ENCODE data around the gene CRY2. TPM values are rescaled to one million over a fixed set of nuclear protein-coding genes. Genes with fewer than 3 reads are reported as not detected.
A peak's percentile ranks its signal among the peaks of the same experiment; 100 is the strongest.

Gene CRY2
- total and polyA plus RNA-seq, 3 donors from 2014 or later = 80.0 to 124 (median 109) TPM

GRCh38 chr11:45915446-45915845 is 68.2 kb downstream of the CRY2 start:
- TF ChIP-seq POLR2A (IDR thresholded peaks at IDR 0.05) = no peak
- TF ChIP-seq CTCF (IDR thresholded peaks at IDR 0.05) = no peak
- Histone ChIP-seq H3K9me3 (no peaks in the 10 kb centered on the region), H3K4me1 (peaks cover 8% of the 10 kb centered on the region), H3K4me3 (no peak overlapping the region), H3K27ac (no peak overlapping the region), H3K36me3 (ENCODE audit: low read depth, missing control alignments) (no peaks in the 10 kb centered on the region), H3K27me3 (no peaks in the 10 kb centered on the region)
- 75 to 79% methylated on average over 8 to 13 of the region's 13 CpGs for WGBS, 2 donors
- intact Hi-C loops (cut with DNase I; ENCODE audit: low total_unique reads) = no loop called here
- no peak for DNase-seq

GRCh38 chr11:45917286-45917622 is 70.0 kb downstream of the CRY2 start:
- DNase-seq = no peak
- intact Hi-C loops (cut with DNase I; ENCODE audit: low total_unique reads) = no loop called here
- Histone ChIP-seq H3K36me3 (ENCODE audit: low read depth, missing control alignments) (no peaks in the 10 kb centered on the region), H3K9me3 (no peaks in the 10 kb centered on the region), H3K27ac (peak overlapping the region; percentile 69 to 85), H3K4me1 (peaks cover 19% of the 10 kb centered on the region), H3K4me3 (peak overlapping the region; percentile 72 to 88), H3K27me3 (no peaks in the 10 kb centered on the region)
- WGBS, 2 donors = 3 to 4% methylated on average over 15 to 16 of the region's 16 CpGs
- no peak for TF ChIP-seq CTCF (IDR thresholded peaks at IDR 0.05)
- no peak for TF ChIP-seq POLR2A (IDR thresholded peaks at IDR 0.05)

- intact Hi-C loops (cut with DNase I; ENCODE audit: low total_unique reads) = no loop called here
- 1% methylated on average over 27 to 44 of the region's 45 CpGs for WGBS, 2 donors
- peaks cover 22% of the 10 kb centered on the region for H3K4me1 ChIP-seq
- TF ChIP-seq CTCF (IDR thresholded peaks at IDR 0.05) (peak in 1 of 3 experiments; percentile 16), POLR2A (IDR thresholded peaks at IDR 0.05) (no peak)
- peak within 1 kb of the TSS; percentile 72 to 88 for H3K4me3 ChIP-seq
- H3K27ac ChIP-seq = peak within 1 kb of the TSS; percentile 69 to 85
- no peaks in the 10 kb centered on the region for H3K36me3 ChIP-seq (ENCODE audit: low read depth, missing control alignments)
- peak; percentile 96 for DNase-seq
- H3K27me3 ChIP-seq = no peaks in the 10 kb centered on the region
- no peaks in the 10 kb centered on the region for H3K9me3 ChIP-seq
Measured at GRCh38 chr11:45917623-45918330, 70.5 kb downstream of the CRY2 start, which contains the start of gene PEX16. PEX16 (minus strand) TSS chr11:45917877; CDS start chr11:45917811, 66 bp downstream.

DNA sequence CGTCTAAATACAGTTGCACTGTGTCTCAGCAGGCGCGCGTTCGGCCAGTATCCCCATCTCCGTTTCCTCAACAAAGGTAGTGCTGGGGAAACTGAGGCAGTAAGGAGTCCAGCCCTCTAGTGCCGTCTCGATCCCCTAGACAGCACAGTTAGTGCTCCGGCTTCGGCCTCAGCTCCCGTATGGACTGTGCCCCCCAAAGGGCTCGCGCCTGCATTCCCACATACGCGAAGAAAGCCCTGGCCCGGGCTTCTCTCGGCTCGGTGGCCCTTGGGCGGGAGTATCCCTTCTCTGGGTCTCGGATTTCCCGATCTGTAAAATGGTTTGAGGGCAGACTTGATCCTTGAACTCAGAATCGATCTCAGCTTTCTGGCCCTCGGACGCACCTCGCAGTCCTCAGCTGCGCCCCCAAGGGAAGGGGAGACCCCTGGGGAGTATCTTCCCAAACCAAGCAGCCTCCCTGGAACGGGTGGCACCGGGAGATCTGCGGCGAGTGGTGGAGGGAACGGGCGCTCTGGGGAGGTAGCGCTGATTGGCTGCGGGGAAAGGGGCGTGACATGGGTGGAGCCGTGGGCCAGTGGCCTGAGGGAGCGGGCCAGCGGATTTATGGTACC is 71.2 kb downstream of the CRY2 start:
- H3K27me3 ChIP-seq = no peaks in the 10 kb centered on the region
- H3K36me3 ChIP-seq (ENCODE audit: low read depth, missing control alignments) = no peaks in the 10 kb centered on the region
- peak overlapping the region; percentile 69 to 85 for H3K27ac ChIP-seq
- TF ChIP-seq POLR2A (IDR thresholded peaks at IDR 0.05) = no peak
- no peak for TF ChIP-seq CTCF (IDR thresholded peaks at IDR 0.05)
- H3K4me1 ChIP-seq = peaks cover 22% of the 10 kb centered on the region
- intact Hi-C loops (cut with DNase I; ENCODE audit: low total_unique reads) = no loop called here
- H3K9me3 ChIP-seq = no peaks in the 10 kb centered on the region
- peak overlapping the region; percentile 72 to 88 for H3K4me3 ChIP-seq
- WGBS, 2 donors = 0 to 1% methylated on average over 29 to 38 of the region's 38 CpGs
- DNase-seq = peak; percentile 91
